ENCODE results near the gene NSUN4.

NSUN4 gene

GRCh38 chr1:46340404-46341221 is at the start of gene NSUN4:
Gene NSUN4 (plus strand): TSS chr1:46340807. CDS start chr1:46340827, 20 bp downstream.
- TF ChIP-seq CTCF (IDR thresholded peaks at IDR 0.05; ENCODE audit: unreplicated experiment in 3 of 3): peak; percentile 57 to 76 (median 62)
- Mint-ChIP-seq H3K27me3 (ENCODE audit: low read depth) (no peaks in the 10 kb centered on the region), H3K9me3 (no peaks in the 10 kb centered on the region), H3K4me3 (peak within 1 kb of the TSS; percentile 99), H3K4me1 (peaks cover 34% of the 10 kb centered on the region), H3K27ac (peak within 1 kb of the TSS; percentile 98 to 99 (median 99)), H3K36me3 (ENCODE audit: low read depth) (peaks cover 21% of the 10 kb centered on the region)

- H3K27me3 Mint-ChIP-seq (ENCODE audit: low read depth): no peaks in the 10 kb centered on the region
- peaks cover 15% of the 10 kb centered on the region for H3K4me1 Mint-ChIP-seq
- peaks cover 50% of the 10 kb centered on the region for H3K36me3 Mint-ChIP-seq (ENCODE audit: low read depth)
- no peak overlapping the region for H3K27ac Mint-ChIP-seq
- no peaks in the 10 kb centered on the region for H3K9me3 Mint-ChIP-seq
- H3K4me3 Mint-ChIP-seq: no peak overlapping the region
- TF ChIP-seq CTCF (IDR thresholded peaks at IDR 0.05; ENCODE audit: unreplicated experiment in 3 of 3): no peak
Observed at GRCh38 chr1:46295306-46295705, 45.3 kb upstream of the NSUN4 start.

- no peaks in the 10 kb centered on the region for H3K27me3 Mint-ChIP-seq (ENCODE audit: low read depth)
- peaks cover 40% of the 10 kb centered on the region for H3K36me3 Mint-ChIP-seq (ENCODE audit: low read depth)
- TF ChIP-seq CTCF (IDR thresholded peaks at IDR 0.05; ENCODE audit: unreplicated experiment in 3 of 3): no peak
- peaks cover 28% of the 10 kb centered on the region for H3K4me1 Mint-ChIP-seq
- peak overlapping the region in 1 of 3 experiments; percentile 54 for H3K27ac Mint-ChIP-seq
- no peak overlapping the region for H3K4me3 Mint-ChIP-seq
- H3K9me3 Mint-ChIP-seq: no peaks in the 10 kb centered on the region
Observed at GRCh38 chr1:46298387-46298786, 42.2 kb upstream of the NSUN4 start.

GRCh38 chr1:46300673-46301405 is 39.8 kb upstream of the NSUN4 start:
- no peaks in the 10 kb centered on the region for H3K9me3 Mint-ChIP-seq
- H3K27me3 Mint-ChIP-seq (ENCODE audit: low read depth): no peaks in the 10 kb centered on the region
- peaks cover 33% of the 10 kb centered on the region for H3K4me1 Mint-ChIP-seq
- peak overlapping the region; percentile 98 to 99 (median 99) for H3K4me3 Mint-ChIP-seq
- H3K27ac Mint-ChIP-seq: peak overlapping the region; percentile 100
- H3K36me3 Mint-ChIP-seq (ENCODE audit: low read depth): peaks cover 30% of the 10 kb centered on the region
- no peak for TF ChIP-seq CTCF (IDR thresholded peaks at IDR 0.05; ENCODE audit: unreplicated experiment in 3 of 3)

- peak overlapping the region; percentile 100 for H3K27ac Mint-ChIP-seq
- H3K27me3 Mint-ChIP-seq (ENCODE audit: low read depth): no peaks in the 10 kb centered on the region
- peaks cover 25% of the 10 kb centered on the region for H3K36me3 Mint-ChIP-seq (ENCODE audit: low read depth)
- TF ChIP-seq CTCF (IDR thresholded peaks at IDR 0.05; ENCODE audit: unreplicated experiment in 3 of 3): no peak
- H3K4me1 Mint-ChIP-seq: peaks cover 38% of the 10 kb centered on the region
- no peaks in the 10 kb centered on the region for H3K9me3 Mint-ChIP-seq
- H3K4me3 Mint-ChIP-seq: peak overlapping the region; percentile 98 to 99 (median 99)
Observed at GRCh38 chr1:46301406-46301807, 39.2 kb upstream of the NSUN4 start.
